Body of pancreas (tissue), 4 donors: Measurements from ENCODE around the gene PTOV1.

Experiments used
- POLR2A ChIP-seq, 3 donors: fragments of 450-650 bp; IDR thresholded peaks; one replicate each; pipeline ENCODE4 v1.6.1; 2016; ENCODE audit warnings: antibody characterized with exemption in 3 of 3, mild to moderate bottlenecking in 2 of 3
- TF ChIP-seq, protein P1 (sequence below), 7 experiments: fragments of 450-650 bp in 4 of 7; fragments of 200-600 bp in 3 of 7; sonication (generic) in 3 of 7; IDR thresholded peaks; one replicate each; pipeline ENCODE4 v1.5.1; 2016 to 2019; ENCODE audit warnings: antibody characterized with exemption in 7 of 7

GRCh38 chr19:49838885-49839588, 11.9 kb upstream of the PTOV1 start:
- TF ChIP-seq, protein P1, sequence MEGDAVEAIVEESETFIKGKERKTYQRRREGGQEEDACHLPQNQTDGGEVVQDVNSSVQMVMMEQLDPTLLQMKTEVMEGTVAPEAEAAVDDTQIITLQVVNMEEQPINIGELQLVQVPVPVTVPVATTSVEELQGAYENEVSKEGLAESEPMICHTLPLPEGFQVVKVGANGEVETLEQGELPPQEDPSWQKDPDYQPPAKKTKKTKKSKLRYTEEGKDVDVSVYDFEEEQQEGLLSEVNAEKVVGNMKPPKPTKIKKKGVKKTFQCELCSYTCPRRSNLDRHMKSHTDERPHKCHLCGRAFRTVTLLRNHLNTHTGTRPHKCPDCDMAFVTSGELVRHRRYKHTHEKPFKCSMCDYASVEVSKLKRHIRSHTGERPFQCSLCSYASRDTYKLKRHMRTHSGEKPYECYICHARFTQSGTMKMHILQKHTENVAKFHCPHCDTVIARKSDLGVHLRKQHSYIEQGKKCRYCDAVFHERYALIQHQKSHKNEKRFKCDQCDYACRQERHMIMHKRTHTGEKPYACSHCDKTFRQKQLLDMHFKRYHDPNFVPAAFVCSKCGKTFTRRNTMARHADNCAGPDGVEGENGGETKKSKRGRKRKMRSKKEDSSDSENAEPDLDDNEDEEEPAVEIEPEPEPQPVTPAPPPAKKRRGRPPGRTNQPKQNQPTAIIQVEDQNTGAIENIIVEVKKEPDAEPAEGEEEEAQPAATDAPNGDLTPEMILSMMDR (IDR thresholded peaks at IDR 0.05), result no peak
- no peak for TF ChIP-seq POLR2A (IDR thresholded peaks at IDR 0.05)
